ENCODE results near the gene UGT2A2.
"Not testable (repeated sequence)": the region's sequence is repeated elsewhere in the genome, so short reads cannot be mapped to it uniquely, and the experiment has no call there.

The UGT2A2 gene

GRCh38 chr4:69639542-69639941 lies at the start of gene UGT2A2:
TSS of gene UGT2A2 (minus strand) at chr4:69639642. CDS start at chr4:69639640, 2 bp downstream.
- DNase-seq (ENCODE audit: low read depth, low spot score): no peak

- no peak for DNase-seq (ENCODE audit: low read depth, low spot score)
Observed at GRCh38 chr4:69684804-69685203, 45.4 kb upstream of the UGT2A2 start.

GRCh38 chr4:69668680-69669079 lies 29.2 kb upstream of the UGT2A2 start:
- no peak for DNase-seq (ENCODE audit: low read depth, low spot score)

GRCh38 chr4:69664009-69664408 lies 24.6 kb upstream of the UGT2A2 start:
- DNase-seq (ENCODE audit: low read depth, low spot score): not testable (repeated sequence)

- DNase-seq (ENCODE audit: low read depth, low spot score): not testable (repeated sequence)
Observed at GRCh38 chr4:69661130-69661803, 21.8 kb upstream of the UGT2A2 start.

- DNase-seq (ENCODE audit: low read depth, low spot score): no peak
Observed at GRCh38 chr4:69658133-69658532, 18.7 kb upstream of the UGT2A2 start.

GRCh38 chr4:69656653-69657158 lies 17.3 kb upstream of the UGT2A2 start:
- no peak for DNase-seq (ENCODE audit: low read depth, low spot score)

GRCh38 chr4:69653147-69653546 lies 13.7 kb upstream of the UGT2A2 start, which contains the start of gene UGT2A1:
TSS of gene UGT2A1 (minus strand) at chr4:69653247. CDS start at chr4:69647644, 5,603 bp downstream.
- no peak for DNase-seq (ENCODE audit: low read depth, low spot score)

GRCh38 chr4:69650872-69651271 lies 11.4 kb upstream of the UGT2A2 start:
- no peak for DNase-seq (ENCODE audit: low read depth, low spot score)

GRCh38 chr4:69649629-69650028 lies 10.2 kb upstream of the UGT2A2 start:
- no peak for DNase-seq (ENCODE audit: low read depth, low spot score)

GRCh38 chr4:69649207-69649606 lies 9.8 kb upstream of the UGT2A2 start:
- DNase-seq (ENCODE audit: low read depth, low spot score): no peak

GRCh38 chr4:69642961-69643360 lies 3.5 kb upstream of the UGT2A2 start:
- no peak for DNase-seq (ENCODE audit: low read depth, low spot score)

GRCh38 chr4:69640289-69640688 lies 847 bp upstream of the UGT2A2 start:
- DNase-seq (ENCODE audit: low read depth, low spot score): no peak

GRCh38 chr4:69617083-69617694 lies 22.3 kb downstream of the UGT2A2 start:
- DNase-seq (ENCODE audit: low read depth, low spot score): no peak

GRCh38 chr4:69610484-69610883 lies 29.0 kb downstream of the UGT2A2 start:
- no peak for DNase-seq (ENCODE audit: low read depth, low spot score)

GRCh38 chr4:69601065-69601464 lies 38.4 kb downstream of the UGT2A2 start:
- DNase-seq (ENCODE audit: low read depth, low spot score): no peak

GRCh38 chr4:69600013-69600412 lies 39.4 kb downstream of the UGT2A2 start:
- DNase-seq (ENCODE audit: low read depth, low spot score): no peak

GRCh38 chr4:69594382-69594781 lies 45.1 kb downstream of the UGT2A2 start:
- no peak for DNase-seq (ENCODE audit: low read depth, low spot score)

GRCh38 chr4:69591364-69591763 lies 48.1 kb downstream of the UGT2A2 start:
- no peak for DNase-seq (ENCODE audit: low read depth, low spot score)

- no peak for DNase-seq (ENCODE audit: low read depth, low spot score)
Observed at GRCh38 chr4:69589884-69590283, 49.6 kb downstream of the UGT2A2 start.

- no peak for DNase-seq (ENCODE audit: low read depth, low spot score)
Observed at GRCh38 chr4:69584135-69584534, 55.3 kb downstream of the UGT2A2 start.

GRCh38 chr4:69583543-69583942 lies 55.9 kb downstream of the UGT2A2 start:
- DNase-seq (ENCODE audit: low read depth, low spot score): no peak

- DNase-seq (ENCODE audit: low read depth, low spot score): no peak
Observed at GRCh38 chr4:69577245-69577644, 62.2 kb downstream of the UGT2A2 start.

Measured in activated naive CD8-positive, alpha-beta T cell treated with anti-CD3 and anti-CD28 coated beads, Interleukin-2, amount 50 U/mL, for 16 hours (primary cell).